GM21529 (cell line): ENCODE data around the gene ITPR3.
"Not testable (repeated sequence)": the region's sequence is repeated elsewhere in the genome, so short reads cannot be mapped to it uniquely, and the experiment has no call there.

Experiments used
- ATAC-seq: cut with Tn5 transposase; IDR thresholded peaks from one replicate; pipeline ENCODE4 v1.9.1; 2021; ENCODE audit not compliant: unreplicated experiment

The ITPR3 gene

GRCh38 chr6:33610779-33611732 is 10.1 kb upstream of the ITPR3 start:
- no peak for ATAC-seq

DNA sequence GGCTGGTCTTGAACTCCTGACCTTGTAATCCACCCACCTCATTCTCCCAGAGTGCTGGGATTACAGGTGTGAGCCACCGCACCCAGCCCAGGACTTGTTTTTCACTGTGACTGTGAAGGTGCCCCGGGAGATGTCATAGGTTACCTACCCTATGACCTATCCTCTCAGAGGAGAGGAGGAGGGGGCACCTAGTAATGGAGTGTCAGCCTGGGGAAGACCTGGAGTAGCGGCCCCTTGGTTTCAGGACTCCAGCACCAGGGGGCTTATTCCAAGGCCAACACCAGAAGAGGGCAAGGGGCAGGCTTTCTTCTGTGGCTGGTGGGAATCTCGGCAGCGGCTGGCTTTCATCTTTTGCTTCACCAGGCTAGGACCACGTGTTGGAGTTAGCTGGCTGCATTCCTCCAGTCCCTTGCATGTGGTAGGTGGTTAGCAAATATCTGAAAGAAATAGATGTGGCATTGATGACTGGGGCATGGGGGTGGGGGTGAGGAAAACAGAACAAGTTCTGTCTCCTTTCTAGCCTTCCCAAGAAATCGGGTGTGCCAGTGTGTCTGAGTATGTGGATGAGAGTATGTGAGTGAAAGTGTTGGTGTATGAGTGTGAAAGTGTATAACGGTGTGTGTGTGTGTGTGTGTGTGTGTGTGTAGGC is 7.9 kb upstream of the ITPR3 start:
- no peak for ATAC-seq

GRCh38 chr6:33613795-33614168 is 7.3 kb upstream of the ITPR3 start:
- ATAC-seq = no peak

DNA sequence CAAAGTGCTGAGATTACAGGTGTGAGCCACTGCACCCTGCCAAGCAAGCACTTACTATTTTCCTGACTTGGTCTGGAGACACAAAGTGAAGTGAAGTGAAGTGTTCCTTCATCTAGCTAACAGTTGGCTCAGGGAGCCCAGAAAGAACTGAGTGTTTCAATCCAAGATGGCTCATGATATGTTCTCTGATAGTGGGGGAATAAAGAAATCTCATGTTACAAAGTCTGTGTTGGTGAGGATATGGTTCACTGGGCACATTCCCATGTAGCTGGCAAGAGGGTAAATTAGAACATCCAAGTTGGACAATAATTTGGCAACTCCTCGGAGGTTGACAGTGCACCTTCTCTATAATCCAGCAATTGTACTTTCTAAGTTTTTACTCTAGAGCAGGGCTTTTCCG is 5.0 kb upstream of the ITPR3 start:
- no peak for ATAC-seq

DNA sequence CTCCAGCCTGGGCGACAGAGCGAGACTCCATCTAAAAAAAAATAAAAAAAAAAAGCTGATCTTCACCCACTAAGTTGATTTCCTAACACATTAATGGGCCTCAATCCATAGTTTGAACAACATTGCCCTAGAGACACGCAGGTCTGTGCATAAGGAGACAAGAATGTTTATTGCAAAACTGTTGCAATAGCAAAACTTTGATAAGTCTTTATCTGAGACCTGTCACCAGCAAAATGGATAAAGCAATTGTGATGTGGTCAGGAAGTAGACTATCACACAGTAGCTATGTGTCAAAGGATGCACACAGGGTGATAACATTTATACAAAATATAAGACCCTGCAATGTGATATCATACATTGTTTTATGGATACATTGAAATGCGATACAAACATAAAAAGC is 4.2 kb upstream of the ITPR3 start:
- ATAC-seq = no peak

DNA sequence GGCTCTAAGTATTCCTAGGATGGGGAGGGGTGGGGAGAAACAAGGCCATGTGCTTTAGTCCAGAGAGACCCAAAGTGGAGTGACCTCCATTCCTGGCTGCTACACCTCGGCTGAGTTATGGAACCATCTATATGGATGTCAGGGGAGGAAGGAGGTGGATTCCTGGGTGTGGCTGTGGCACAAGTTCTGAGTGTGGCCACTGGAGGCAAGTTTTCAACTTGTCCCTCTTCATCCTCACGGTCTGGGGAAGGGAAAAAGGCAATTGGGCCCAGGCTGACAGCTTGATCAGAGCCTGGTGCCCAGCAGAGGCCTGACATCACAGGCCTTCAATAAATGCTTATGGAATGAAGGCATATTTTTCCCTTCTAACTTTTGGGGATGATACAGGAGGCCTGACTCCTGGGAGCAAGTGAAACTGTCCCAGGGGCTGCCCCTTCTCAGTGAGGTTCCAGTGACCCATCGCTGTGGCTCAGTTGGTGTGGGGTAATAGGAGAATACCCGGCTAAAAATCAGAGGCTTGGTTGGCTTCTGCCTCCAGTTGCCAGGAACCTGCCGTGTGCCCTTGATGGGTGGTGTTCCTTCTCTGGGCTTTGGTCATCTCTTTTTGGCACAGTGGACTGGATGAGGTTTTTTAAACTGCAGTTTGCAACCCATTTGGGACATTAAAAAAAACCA is 1.8 kb upstream of the ITPR3 start:
- ATAC-seq = no peak

DNA sequence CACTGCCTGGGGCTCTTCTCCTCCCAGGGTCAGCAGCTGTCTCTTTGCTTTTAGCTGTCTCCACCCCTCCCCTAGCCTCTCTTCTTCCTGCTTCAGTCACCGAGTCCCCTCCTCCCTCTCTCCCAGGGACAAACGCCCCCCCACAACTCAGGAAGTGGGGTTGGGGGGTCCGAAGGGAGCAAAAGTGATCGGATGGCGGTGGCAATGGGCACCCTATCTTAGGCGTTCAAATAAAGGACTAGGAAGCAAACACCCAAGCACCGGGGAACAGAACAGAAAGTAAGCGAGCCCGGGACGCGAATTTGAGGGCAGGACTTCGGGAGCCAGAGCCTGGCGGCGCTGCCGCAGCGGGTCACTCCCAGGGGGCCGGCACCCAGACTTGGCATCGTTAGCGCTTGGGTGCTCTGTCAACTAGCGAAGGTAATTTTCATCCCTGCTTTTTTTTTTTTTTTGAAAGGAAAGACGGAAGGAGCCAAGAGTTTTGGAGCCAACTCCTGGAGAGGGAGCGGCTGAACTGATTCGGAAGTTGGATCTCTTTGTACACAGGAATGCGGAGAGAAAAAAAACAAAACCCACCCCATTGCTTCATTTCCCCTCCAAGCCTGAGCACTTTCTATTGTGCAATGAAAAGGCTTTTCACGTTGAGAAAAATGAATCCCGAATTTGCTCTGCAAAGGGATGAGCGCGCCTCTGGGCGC is 815 bp upstream of the ITPR3 start:
- ATAC-seq = no peak

DNA sequence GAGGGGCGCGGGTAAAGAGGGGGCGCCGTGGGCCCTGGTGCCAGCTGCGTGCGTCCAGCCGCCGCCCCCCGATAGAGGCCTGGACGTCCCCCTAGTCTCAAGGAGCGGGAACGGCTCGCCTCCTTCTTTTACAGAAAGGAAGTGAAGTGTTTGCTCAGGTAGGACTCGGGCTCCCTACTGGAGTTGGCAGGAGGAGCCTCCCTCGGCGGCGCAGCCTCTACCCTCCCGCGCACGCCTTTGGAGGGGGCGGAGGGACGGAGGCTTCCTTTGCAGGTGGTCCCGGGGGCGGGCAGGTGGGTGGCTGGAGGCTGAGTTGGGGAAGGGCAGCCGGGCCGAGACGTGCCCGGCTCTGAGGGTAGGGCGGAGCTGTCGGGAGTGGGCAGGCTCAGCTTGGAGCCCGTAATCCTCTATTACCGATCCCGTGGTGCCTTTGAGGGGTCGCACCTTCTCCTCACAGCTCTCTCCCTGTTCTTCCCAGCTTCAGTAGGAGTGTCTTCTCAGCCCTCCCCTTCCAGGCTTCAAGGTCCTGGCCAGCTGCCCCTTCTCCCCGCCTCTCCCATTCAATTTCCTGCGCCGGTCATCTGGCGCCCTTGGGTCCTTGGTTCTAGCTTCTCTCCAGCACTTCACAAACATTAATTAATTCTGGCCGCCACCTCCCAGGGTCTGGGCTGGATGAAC is 728 bp downstream of the ITPR3 start:
- peak; percentile 15 for ATAC-seq

DNA sequence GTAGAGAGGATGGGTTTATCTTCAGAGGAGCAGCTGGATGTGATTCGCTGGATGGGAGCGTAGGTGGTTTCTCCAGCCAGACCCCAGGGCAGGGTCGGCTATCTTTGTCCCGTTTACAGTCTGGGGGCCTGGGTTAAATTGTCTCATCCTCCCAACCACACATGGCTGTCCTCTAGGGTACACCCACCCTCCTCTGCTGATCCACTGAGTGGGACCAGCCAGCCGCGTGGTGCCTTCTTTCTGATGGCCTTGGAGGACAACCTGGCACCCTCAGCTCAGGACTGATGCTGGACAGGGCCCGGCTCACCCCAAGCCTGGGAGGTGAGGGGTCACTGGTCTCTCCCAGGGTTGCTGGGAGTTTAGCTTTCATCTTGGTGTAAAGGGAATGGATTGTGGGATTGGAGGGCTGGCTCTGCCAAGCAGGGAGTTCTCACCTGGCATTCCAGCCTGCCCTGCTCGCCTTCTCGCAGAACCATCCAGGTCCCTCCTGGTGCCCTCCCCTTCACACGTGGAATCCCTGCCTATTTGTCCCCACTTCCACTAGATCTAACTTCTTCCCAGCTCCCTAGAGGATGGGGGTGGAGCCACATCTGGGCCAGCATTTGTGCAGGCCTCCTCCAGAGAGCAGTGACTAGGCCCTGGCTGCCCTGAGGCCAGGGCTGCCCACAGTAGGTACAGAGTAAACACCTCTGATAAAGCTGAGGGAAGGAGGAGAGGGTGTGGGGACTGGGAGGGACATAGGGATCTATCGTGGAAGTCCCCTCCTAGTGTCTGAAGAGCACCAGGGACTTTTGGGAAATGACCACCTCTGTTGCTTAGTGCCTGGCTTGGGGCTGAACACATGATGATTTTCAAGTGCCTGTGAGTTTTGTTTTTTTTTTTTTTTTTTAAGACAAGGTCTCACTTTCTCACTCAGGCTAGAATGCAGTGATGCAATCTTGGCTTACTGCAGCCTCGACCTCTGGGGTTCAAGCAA is 1.6 kb downstream of the ITPR3 start:
- no peak for ATAC-seq

DNA sequence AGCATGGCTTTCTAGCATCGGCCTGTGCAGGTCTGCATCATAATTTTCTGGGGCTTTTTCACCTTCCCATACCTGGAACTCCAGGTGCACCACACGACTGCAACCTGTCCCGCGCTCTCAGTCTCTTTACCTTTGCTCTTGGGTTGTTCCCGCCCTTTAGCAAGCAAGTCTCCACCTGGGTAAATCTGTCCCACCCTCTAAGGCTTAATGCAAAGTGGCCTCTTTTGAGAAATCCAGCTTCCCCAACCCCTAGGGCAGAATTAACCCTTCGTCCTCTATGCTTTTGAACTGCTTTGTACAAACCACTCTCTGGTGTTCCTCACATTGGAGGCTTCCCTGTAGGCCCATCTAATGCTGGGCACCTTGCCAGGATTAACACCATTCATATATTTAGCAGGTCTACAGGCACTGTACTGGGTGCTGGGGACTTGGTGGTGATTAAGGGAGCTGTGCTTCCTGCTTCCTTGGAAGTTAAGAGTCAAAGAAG is 2.8 kb downstream of the ITPR3 start:
- no peak for ATAC-seq

- no peak for ATAC-seq
Observed at GRCh38 chr6:33624856-33625255, 3.7 kb downstream of the ITPR3 start.

GRCh38 chr6:33627876-33628275 is 6.8 kb downstream of the ITPR3 start:
- no peak for ATAC-seq

DNA sequence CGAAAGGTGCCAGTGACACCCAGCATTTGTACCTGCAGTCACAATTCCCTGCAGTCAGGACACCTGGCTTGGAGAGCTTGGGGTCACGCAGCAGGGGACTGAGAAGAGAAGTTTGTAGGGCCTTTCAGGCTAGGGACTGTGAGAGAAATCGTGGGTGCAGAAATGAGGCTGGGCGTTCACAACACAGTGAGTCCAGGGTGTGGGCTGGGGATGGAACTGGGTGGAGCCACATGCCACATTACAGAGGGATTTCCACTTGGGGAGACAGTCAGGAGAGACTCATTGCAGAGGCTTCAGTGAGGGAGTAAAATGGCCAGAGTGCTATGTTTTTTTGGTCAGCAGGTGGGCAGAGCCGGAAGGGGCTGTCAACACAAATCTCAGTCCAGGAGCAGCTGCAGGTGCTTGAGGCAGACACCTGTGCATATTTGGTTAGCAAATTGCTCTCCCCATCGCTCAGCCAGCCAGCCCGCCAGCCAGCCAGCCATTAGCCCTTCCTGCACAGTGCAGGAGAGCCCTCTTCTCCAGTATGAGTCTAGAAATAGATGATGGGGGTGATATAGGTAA is 7.4 kb downstream of the ITPR3 start:
- no peak for ATAC-seq

- no peak for ATAC-seq
Observed at GRCh38 chr6:33630014-33630413, 8.9 kb downstream of the ITPR3 start.

GRCh38 chr6:33631521-33631920 is 10.4 kb downstream of the ITPR3 start:
- ATAC-seq = not testable (repeated sequence)

DNA sequence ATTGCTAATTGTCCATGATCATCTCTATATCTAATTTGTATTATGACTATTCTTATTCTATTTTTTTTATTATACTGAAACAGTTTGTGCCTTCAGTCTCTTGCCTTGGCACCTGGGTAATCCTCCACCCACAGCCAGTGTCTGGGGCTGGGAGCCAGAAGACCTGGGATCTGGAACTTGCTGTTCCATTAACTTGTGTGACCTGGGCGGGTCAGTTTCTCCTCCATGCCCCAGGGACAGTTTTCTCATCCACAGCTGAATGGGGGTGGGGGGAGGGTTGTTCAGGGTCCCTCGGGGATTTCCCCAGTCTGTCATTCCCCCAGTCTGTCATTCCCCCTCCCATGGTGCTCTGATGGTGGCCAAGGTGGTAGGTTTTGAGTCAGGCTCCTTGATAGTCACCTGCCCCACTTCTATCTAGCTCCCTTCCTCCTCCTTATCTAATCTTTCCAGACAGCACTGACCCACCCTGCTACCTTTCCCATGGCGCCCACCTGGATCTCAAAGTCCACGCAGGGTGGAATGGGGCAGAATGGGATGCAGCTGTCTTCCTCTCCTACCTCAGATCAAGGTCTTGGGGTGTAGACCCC is 10.9 kb downstream of the ITPR3 start:
- no peak for ATAC-seq

DNA sequence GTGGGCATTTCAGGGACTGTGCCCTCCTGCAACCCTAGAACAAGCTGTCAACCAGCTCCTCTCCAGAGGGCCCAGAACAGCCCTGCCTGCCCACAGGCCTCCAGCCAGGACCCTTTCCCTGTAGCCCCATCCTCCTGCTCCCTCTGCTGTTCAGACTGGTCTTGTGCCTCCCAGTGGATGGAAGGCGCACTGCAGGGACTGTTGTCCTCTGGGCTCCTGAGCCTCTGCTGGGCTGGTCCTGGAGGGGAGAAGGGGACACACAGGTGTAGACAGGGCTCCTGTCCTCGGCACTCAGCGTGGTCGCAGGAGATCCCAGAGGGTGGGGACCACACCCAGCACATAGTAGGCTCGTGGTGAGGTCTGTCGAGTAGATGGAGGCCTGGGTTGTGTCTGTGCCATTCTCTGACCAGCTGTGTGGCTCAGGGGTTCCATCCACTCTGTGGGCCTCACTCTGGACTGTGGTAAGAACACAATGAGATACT is 11.5 kb downstream of the ITPR3 start:
- ATAC-seq = no peak

- ATAC-seq = no peak
Observed at GRCh38 chr6:33633084-33633461, 12.0 kb downstream of the ITPR3 start.
